ENCODE data around the gene MVB12B.

DNA sequence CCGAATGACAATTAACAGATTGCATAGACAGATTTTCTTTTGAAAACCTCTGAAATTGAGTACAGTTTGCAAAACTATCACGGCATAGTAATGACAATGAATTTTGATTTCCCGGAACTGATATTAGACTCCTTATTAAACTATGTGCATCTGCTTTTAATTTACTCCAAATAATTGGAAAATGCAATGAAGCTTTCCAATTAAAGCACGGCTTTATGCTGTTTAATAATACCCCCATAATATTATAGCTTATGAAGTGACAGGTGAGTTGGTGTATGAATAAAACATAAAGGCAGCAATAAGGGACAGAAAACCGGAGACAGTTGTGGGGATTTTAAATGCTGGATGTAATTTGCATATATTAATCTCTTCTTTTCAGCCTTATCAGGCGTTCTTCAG is 110.6 kb downstream of the MVB12B start:
- no peak for TF ChIP-seq CTCF (IDR thresholded peaks at IDR 0.05)
- no peak for TF ChIP-seq ATF2 (CRISPR knock-in tag; IDR thresholded peaks at IDR 0.05; ENCODE audit: borderline replicate concordance, low read depth)
- TF ChIP-seq, protein P1, sequence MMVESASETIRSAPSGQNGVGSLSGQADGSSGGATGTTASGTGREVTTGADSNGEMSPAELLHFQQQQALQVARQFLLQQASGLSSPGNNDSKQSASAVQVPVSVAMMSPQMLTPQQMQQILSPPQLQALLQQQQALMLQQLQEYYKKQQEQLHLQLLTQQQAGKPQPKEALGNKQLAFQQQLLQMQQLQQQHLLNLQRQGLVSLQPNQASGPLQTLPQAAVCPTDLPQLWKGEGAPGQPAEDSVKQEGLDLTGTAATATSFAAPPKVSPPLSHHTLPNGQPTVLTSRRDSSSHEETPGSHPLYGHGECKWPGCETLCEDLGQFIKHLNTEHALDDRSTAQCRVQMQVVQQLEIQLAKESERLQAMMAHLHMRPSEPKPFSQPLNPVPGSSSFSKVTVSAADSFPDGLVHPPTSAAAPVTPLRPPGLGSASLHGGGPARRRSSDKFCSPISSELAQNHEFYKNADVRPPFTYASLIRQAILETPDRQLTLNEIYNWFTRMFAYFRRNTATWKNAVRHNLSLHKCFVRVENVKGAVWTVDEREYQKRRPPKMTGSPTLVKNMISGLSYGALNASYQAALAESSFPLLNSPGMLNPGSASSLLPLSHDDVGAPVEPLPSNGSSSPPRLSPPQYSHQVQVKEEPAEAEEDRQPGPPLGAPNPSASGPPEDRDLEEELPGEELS (CRISPR knock-in tag; IDR thresholded peaks at IDR 0.05) = no peak
- no peak for TF ChIP-seq IRF1 (CRISPR knock-in tag; IDR thresholded peaks at IDR 0.05)
- no peak for TF ChIP-seq MXD4 (CRISPR knock-in tag; IDR thresholded peaks at IDR 0.05; ENCODE audit: borderline replicate concordance)
- no peak for TF ChIP-seq NFYB (CRISPR knock-in tag; conservative IDR thresholded peaks at IDR 0.05; ENCODE audit: low read depth)
- no peak for TF ChIP-seq ZNF232 (CRISPR knock-in tag; IDR thresholded peaks at IDR 0.05)

All from WTC11 (cell line).